T-helper 2 cell (primary cell): ENCODE measurements around the gene UTP4.
"Not testable (repeated sequence)": the region's sequence is repeated elsewhere in the genome, so short reads cannot be mapped to it uniquely, and the experiment has no call there.

Experiments
- DNase-seq, 5 experiments: peaks; one replicate each; pipeline versions ENCODE4 v3.0.0 to v3.0.0-alpha.2; 2012 to 2022

The UTP4 gene

GRCh38 chr16:69131839-69132423 is 518 bp upstream of the UTP4 start:
- peak; percentile 54 to 80 (median 63) for DNase-seq

- DNase-seq = peak in 1 of 5 experiments; percentile 73
These were observed 1.0 kb downstream of the UTP4 start for GRCh38 chr16:69133373-69133954.

DNA sequence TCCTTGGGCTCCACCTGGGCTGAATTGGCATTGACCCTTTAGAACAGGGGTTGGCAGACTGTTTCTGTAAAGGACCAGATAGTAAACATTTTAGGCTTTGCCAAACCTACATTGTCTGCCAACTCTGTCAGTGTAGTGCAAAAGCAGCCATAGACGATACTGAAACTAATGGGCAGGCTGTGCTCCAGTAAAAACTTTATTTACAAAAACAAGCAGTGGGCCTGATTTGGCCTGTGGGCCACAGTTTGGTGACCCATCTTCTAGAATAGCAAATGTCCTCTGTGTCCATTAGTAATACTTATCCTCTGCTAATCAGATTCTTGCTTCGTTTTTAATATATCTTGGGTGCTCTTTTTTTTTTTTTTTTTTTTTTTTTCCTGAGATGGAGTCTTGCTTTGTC is 6.2 kb downstream of the UTP4 start:
- DNase-seq = no peak

DNA sequence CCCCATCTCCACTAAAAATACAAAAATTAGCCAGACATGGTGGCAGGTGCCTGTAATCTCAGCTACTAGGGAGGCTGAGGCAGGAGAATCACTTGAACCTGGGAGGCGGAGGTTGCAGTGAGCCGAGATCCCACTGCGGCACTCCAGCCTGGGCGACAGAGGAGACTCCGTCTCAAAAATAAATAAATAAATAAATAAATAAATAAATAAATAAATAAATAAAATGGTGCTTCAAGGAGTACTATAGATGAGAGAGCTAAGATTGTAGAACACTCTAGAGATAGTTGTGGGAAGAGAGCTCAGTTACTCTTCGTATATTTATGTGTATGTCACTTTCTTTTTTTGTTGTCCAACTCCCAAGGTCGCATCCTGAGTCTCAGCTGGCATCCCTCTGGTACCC is 7.0 kb downstream of the UTP4 start:
- not testable (repeated sequence) for DNase-seq

DNA sequence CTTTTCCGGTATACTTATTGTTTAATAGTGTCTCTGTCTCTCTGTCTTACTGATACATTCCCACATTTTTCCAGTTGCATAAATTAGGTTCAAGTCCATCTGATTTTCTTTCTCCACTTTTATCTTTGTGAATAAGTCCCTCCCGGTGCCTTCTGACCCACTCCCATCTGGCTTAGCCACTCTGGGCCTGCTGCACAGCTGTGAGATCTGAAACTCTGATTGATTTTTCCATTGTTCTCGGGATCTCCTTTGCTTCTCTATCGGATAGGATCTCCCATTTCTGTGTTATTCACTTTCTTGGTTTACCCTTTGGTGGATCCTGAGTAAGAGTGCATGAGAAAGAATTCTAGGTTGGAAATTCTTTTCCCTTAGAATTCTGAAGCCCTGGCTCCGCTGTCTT is 8.6 kb downstream of the UTP4 start:
- no peak for DNase-seq

DNA sequence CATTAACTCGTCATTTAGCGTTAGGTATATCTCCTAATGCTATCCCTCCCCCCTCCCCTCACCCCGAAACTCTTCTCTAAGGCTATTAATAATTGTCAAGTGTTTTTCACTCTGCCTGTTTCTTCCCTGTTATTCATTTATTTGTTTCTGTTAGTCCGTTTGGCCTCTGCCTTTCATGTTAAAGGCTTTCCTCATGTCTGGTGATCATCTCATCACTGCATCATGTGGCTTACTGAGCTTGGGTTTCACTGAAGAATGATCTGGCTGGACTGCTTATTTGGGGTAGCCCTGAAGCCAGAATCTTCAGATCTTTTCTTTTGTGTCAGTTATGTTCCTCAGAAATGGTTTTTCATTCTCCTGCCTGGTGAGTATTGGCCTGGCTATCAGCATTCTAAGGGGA is 9.5 kb downstream of the UTP4 start:
- no peak for DNase-seq

DNA sequence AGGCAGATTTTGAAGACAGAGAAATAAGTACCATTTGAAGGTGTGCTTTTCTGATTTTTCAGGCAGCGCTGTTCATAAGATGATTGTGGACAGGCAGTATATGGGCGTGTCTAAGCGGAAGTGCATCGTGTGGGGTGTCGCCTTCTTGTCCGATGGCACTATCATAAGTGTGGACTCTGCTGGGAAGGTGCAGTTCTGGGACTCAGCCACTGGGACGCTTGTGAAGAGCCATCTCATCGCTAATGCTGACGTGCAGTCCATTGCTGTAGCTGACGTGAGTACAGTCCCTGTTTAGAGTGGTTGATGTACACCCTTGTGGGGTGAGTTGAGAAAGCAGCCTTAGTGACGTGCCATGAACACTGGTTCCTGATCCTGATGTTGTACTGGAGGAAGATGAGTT is 10.7 kb downstream of the UTP4 start:
- no peak for DNase-seq

DNA sequence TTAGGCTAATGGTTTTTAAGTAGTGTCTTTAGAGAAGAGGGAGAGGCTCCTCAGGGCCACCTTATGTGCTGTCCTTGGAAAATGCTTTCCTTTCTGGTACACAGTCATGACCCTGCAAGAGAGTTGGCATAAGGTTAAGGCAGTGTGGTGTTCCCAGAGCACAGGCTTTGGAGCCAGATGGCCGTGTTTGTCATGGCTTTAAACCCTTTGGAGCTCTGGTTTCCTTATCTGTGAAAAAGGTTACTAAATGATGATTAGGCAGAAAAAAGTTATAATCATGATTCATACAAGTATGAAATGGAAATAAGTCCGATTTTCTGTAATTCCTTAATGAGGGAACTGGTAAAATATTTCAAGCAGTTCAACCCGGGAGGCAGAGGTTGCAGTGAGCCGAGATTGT is 13.2 kb downstream of the UTP4 start:
- no peak for DNase-seq

DNA sequence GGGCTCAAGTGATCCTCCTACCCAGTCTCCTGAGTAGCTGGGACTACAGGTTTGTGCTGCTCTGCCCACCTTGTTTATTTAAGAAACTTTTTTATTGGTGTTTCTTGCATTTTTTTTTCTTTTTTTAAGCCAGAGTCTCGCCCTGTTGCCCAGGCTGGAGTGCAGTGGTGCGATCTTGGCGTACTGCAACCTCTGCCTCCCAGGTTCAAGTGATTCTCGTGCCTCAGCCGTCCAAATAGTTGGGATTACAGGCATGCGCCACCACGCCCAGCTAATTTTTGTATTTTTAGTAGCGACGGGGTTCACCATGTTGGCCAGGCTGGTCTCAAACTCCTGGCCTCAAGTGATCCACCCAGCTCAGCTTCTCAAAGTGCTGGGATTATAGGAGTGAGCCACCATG is 17.2 kb downstream of the UTP4 start:
- not testable (repeated sequence) for DNase-seq

- peak in 3 of 5 experiments; percentile 9 to 69 (median 39) for DNase-seq
These were observed 17.9 kb downstream of the UTP4 start for GRCh38 chr16:69150146-69150865.

DNA sequence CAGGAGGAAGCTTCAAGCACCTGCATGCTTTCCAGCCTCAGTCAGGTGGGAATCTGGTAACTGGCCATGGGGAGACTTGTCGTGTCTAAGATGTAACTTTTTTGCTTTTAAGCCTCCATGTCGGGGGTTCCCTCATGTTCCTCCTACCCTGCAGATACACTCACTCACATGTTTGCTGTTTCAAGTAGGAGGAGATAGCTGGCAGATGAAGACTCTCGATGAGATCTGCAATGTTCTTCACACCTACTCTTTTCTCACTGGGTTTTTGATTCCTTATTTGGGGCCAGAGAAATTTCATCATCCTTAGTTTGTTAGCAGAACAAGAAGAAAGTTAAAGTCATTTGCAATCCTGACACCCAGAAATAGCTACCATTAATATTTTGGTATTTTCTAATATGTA is 24.7 kb downstream of the UTP4 start:
- no peak for DNase-seq

- no peak for DNase-seq
These were observed 27.7 kb downstream of the UTP4 start for GRCh38 chr16:69160192-69160591.

- DNase-seq = no peak
These were observed 33.1 kb downstream of the UTP4 start for GRCh38 chr16:69165584-69165983.

GRCh38 chr16:69166221-69166833 is 33.9 kb downstream of the UTP4 start:
- DNase-seq = peak in 3 of 5 experiments; percentile 6 to 78 (median 71)

DNA sequence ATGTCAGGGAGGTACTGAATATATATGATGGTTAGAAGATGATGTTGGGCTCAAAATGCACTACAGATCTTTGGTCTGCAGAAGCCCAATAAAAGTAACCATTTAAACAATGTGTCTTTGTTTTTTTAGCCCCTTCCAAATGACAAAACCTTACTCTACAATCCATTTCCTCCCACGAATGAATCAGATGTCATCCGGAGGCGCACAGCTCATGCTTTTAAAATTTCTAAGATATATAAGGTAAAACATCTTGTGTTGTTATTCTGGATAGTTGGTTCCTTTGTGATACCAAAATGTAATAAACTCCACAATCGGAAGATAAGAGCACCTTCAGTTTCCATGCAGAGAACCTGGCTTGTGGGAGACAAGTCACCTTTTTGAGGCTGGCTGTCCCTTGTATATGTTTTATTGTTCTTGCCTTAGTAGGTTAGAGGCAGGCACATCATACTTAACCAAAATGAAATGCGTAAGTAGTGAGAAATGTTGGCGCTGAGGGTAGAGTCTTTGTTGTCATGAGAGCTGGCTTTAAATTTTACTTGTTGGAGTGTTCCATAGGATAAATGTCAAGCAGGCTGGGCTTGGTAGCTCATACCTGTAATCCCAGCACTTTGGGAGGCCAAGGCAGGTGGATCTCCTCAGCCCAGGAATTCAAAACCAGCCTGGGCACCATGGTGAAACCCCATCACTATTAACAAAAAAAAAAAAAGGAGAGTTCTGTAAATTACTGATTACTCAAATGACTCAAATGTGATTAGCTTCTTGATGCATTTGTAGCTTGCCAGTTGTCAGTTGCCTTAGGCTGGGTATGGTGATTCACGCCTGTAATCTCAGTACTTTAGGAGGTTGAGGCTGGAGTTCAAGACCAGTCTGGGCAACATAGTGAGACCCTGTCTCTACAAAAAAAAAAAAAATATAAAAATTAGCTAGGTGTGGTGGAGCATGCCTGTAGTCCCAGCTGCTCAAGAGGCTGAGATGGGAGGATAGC is 34.8 kb downstream of the UTP4 start:
- DNase-seq = peak in 1 of 5 experiments; percentile 23

- no peak for DNase-seq
These were observed 36.6 kb downstream of the UTP4 start for GRCh38 chr16:69169051-69169450.

DNA sequence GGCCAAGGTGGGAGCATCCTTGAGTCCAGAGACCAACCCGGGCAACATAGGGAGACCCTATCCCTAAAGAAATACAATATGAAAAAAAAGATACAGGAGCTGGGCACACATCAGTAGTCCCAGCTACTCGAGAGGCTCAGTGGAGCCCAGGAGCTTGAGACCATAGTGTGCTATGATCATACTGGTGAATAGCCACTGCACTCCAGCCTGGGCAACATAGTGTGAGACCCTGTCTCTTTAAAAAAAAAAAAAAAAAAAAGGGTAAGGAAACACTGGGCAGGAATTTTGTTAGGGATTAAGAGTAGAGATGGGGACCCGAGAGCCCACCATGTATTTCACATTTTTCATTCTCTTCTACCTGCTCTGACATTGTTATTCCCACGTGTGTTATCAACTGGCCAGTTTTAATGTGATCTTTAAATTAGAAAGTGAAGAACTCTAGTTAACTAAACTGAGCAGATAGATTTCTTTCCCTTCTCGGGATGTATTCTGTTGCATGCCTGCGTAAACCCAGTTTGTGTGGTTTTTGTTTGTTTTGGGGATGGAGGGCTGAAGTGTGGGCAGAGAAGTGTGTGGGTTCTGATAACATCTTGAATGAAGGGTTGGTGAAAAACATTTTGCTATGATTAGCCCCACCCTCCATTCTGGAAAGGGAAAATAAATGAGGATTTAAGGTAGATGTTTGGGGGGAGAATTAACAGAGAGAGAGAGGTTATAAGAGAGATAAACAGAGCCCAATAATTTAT is 37.3 kb downstream of the UTP4 start:
- peak in 1 of 5 experiments; percentile 21 for DNase-seq

- DNase-seq = no peak
These were observed 39.1 kb downstream of the UTP4 start for GRCh38 chr16:69171325-69172084.

GRCh38 chr16:69176033-69176800 is 43.8 kb downstream of the UTP4 start:
- no peak for DNase-seq
